DND-41 (cell line): ENCODE data around the gene TACR1.

ENCODE experiments used
- ATAC-seq: fragments of 200-7000 bp; cut with Tn5 transposase; 3 replicates; pipeline ENCODE4 v1.9.1; 2021; ENCODE audit warnings: low read depth; ENCODE audit not compliant: insufficient read depth
- DNase-seq: peaks from one replicate; pipeline ENCODE4 v3.0.0-alpha.2; 2020
- H2AFZ ChIP-seq: 2 replicates; pipeline ENCODE4 v1.6.0; 2012; ENCODE audit warnings: low read depth, low read length
- H3K27ac ChIP-seq: 2 replicates; pipeline ENCODE4 v1.5.1; 2012; ENCODE audit warnings: low read length, inconsistent platforms
- H3K27me3 ChIP-seq: fragments of 200-600 bp; sonication (generic); 2 replicates; pipeline ENCODE4 v1.6.0; 2012; ENCODE audit warnings: low read length, mild to moderate bottlenecking, inconsistent platforms; ENCODE audit not compliant: insufficient read depth, poor library complexity
- H3K36me3 ChIP-seq: 2 replicates; pipeline ENCODE4 v1.5.1; 2012; ENCODE audit warnings: low read length, inconsistent platforms; ENCODE audit not compliant: insufficient read depth
- H3K4me1 ChIP-seq: 2 replicates; pipeline ENCODE4 v1.5.1; 2012; ENCODE audit warnings: mild to moderate bottlenecking, low read length; ENCODE audit not compliant: insufficient read depth
- H3K4me2 ChIP-seq: 2 replicates; pipeline ENCODE4 v1.6.0; 2012; ENCODE audit warnings: mild to moderate bottlenecking, moderate library complexity, low read length, inconsistent platforms; ENCODE audit not compliant: insufficient read depth
- H3K4me3 ChIP-seq, 2 experiments: fragments of 200-600 bp in 1 of 2; shearing (Covaris generic) in 1 of 2; 2 replicates each; pipeline ENCODE4 v1.5.1; 2012 to 2016; ENCODE audit warnings: inconsistent platforms in 2 of 2, low read length in 2 of 2, mild to moderate bottlenecking in 2 of 2, low read depth in 1 of 2, moderate library complexity in 1 of 2
- H3K79me2 ChIP-seq: 2 replicates; pipeline ENCODE4 v1.6.0; 2012; ENCODE audit warnings: low read length, inconsistent platforms; ENCODE audit not compliant: insufficient read depth
- H3K9ac ChIP-seq: 2 replicates; pipeline ENCODE4 v1.6.0; 2012; ENCODE audit warnings: low read depth, mild to moderate bottlenecking, inconsistent platforms, low read length, moderate library complexity
- H3K9me3 ChIP-seq: 2 replicates; pipeline ENCODE4 v1.5.1; 2012; ENCODE audit warnings: low read length, moderate library complexity, mild to moderate bottlenecking, inconsistent platforms; ENCODE audit not compliant: insufficient read depth, severe bottlenecking
- H4K20me1 ChIP-seq: 2 replicates; pipeline ENCODE4 v1.6.0; 2012; ENCODE audit warnings: low read length; ENCODE audit not compliant: insufficient read depth
- CTCF ChIP-seq: IDR thresholded peaks from 2 replicates; pipeline ENCODE4 v1.5.1; 2012; ENCODE audit warnings: borderline replicate concordance, low read length, moderate library complexity, mild to moderate bottlenecking; ENCODE audit not compliant: poor library complexity, severe bottlenecking; ENCODE audit errors: extremely low read depth
- EZH2 ChIP-seq: IDR thresholded peaks from 3 replicates; pipeline ENCODE4 v1.6.1; 2012; ENCODE audit warnings: borderline replicate concordance, low read depth, mild to moderate bottlenecking, moderate library complexity, low read length, inconsistent platforms; ENCODE audit not compliant: severe bottlenecking

Gene TACR1

GRCh38 chr2:75123876-75124275 is 75.4 kb downstream of the TACR1 start:
- H3K9me3 ChIP-seq: no peaks in the 10 kb centered on the region
- H3K36me3 ChIP-seq: no peaks in the 10 kb centered on the region
- no peak overlapping the region for H3K9ac ChIP-seq
- DNase-seq (no peak), ATAC-seq (no peak)
- no peaks in the 10 kb centered on the region for H3K4me1 ChIP-seq
- TF ChIP-seq CTCF (no peak), EZH2 (no peak)
- H3K27me3 ChIP-seq: no peaks in the 10 kb centered on the region
- H3K79me2 ChIP-seq: no peaks in the 10 kb centered on the region
- no peaks in the 10 kb centered on the region for H4K20me1 ChIP-seq
- H3K4me3 ChIP-seq: no peak overlapping the region
- no peak overlapping the region for H2AFZ ChIP-seq
- no peak overlapping the region for H3K4me2 ChIP-seq
- no peak overlapping the region for H3K27ac ChIP-seq

GRCh38 chr2:75113231-75113869 is 86.0 kb downstream of the TACR1 start:
- ATAC-seq (no peak), DNase-seq (no peak)
- no peak for TF ChIP-seq CTCF
- TF ChIP-seq EZH2: no peak
- no peak overlapping the region for H3K4me2 ChIP-seq
- H3K27ac ChIP-seq: no peak overlapping the region
- no peaks in the 10 kb centered on the region for H3K79me2 ChIP-seq
- H4K20me1 ChIP-seq: no peaks in the 10 kb centered on the region
- no peaks in the 10 kb centered on the region for H3K36me3 ChIP-seq
- H3K9me3 ChIP-seq: no peaks in the 10 kb centered on the region
- H2AFZ ChIP-seq: no peak overlapping the region
- H3K9ac ChIP-seq: no peak overlapping the region
- H3K27me3 ChIP-seq: no peaks in the 10 kb centered on the region
- H3K4me1 ChIP-seq: no peaks in the 10 kb centered on the region
- no peak overlapping the region for H3K4me3 ChIP-seq

GRCh38 chr2:75108937-75109482 is 90.3 kb downstream of the TACR1 start:
- Histone ChIP-seq H3K9ac (no peak overlapping the region), H3K9me3 (no peaks in the 10 kb centered on the region), H4K20me1 (no peaks in the 10 kb centered on the region), H3K4me3 (no peak overlapping the region), H3K27me3 (no peaks in the 10 kb centered on the region), H2AFZ (no peak overlapping the region), H3K79me2 (no peaks in the 10 kb centered on the region), H3K27ac (no peak overlapping the region), H3K36me3 (no peaks in the 10 kb centered on the region), H3K4me1 (no peaks in the 10 kb centered on the region), H3K4me2 (no peak overlapping the region)
- ATAC-seq (no peak), DNase-seq (no peak)
- TF ChIP-seq EZH2: no peak
- TF ChIP-seq CTCF: no peak
